Endothelial cell of umbilical vein (primary cell): ENCODE results near the gene TASOR. TPM values are rescaled to one million over a fixed set of nuclear protein-coding genes. Genes with fewer than 3 reads are reported as not detected.

Source experiments
- BruUV-seq: library from RNA; stranded (reverse); fragments of 400-500 nt; replicated peaks from 2 replicates; lab custom pipeline; 2021; lab: Mats Ljungman, UMichigan
- CTCF ChIA-PET: fragments of 300-600, 350-600 bp; sonication (Branson Sonifier 250); formaldehyde crosslinking; loops from one replicate; lab custom pipeline; 2021; ENCODE audit warnings: antibody characterized with exemption, inconsistent platforms; lab: Charles Lee
- POLR2A ChIA-PET: fragments of 300-600, 350-600 bp; sonication (Branson Sonifier 250); formaldehyde crosslinking; loops from one replicate; lab custom pipeline; 2021; ENCODE audit warnings: antibody characterized with exemption, inconsistent platforms; lab: Charles Lee
- DNase-seq: peaks from one replicate; pipeline ENCODE4 v3.0.0-alpha.2; 2011; ENCODE audit warnings: low read depth, low spot score
- FAIRE-seq: peaks from 2 replicates; lab custom pipeline; 2011; peaks lifted over from hg19 to GRCh38; lab: Jason Lieb, UNC
- H2AFZ ChIP-seq: 2 replicates; pipeline ENCODE4 v1.6.0; 2012; ENCODE audit warnings: low read depth, low read length, control low read depth, inconsistent platforms
- H3K27ac ChIP-seq: 2 replicates; pipeline ENCODE4 v1.5.1; 2011; ENCODE audit warnings: low read depth, mild to moderate bottlenecking, control low read depth, low read length, moderate library complexity; ENCODE audit not compliant: insufficient read depth
- H3K27me3 ChIP-seq, 2 experiments: 2 replicates each; pipeline versions ENCODE4 v1.6.0 to v1.6.1; 2011; ENCODE audit warnings: low read length in 2 of 2, mixed read lengths in 1 of 2; ENCODE audit not compliant: control insufficient read depth in 2 of 2, insufficient read depth in 2 of 2
- H3K36me3 ChIP-seq, 2 experiments: 2 replicates in 1 of 2; 3 replicates in 1 of 2; pipeline ENCODE4 v1.5.1; 2011; ENCODE audit warnings: low read length in 2 of 2, mild to moderate bottlenecking in 1 of 2, moderate library complexity in 1 of 2; ENCODE audit not compliant: control insufficient read depth in 2 of 2, insufficient read depth in 2 of 2; ENCODE audit errors: extremely low read depth in 1 of 2
- H3K4me1 ChIP-seq: 3 replicates; pipeline ENCODE4 v1.5.1; 2011; ENCODE audit warnings: mild to moderate bottlenecking, low read length; ENCODE audit not compliant: control insufficient read depth, insufficient read depth; ENCODE audit errors: extremely low read depth
- H3K4me2 ChIP-seq: 2 replicates; pipeline ENCODE4 v1.6.1; 2011; ENCODE audit warnings: low read length, control low read depth, mixed read lengths; ENCODE audit not compliant: insufficient read depth
- H3K4me3 ChIP-seq, 3 experiments: fragments of 200-600 bp in 1 of 3; sonication (generic), shearing (Covaris generic) in 1 of 3; replicated peaks in 1 of 3; 2 replicates each; pipeline ENCODE4 v1.5.1; 2011 to 2016; ENCODE audit warnings: control low read depth in 3 of 3, low read length in 3 of 3, mild to moderate bottlenecking in 2 of 3, inconsistent platforms in 1 of 3, low read depth in 1 of 3, moderate library complexity in 1 of 3; ENCODE audit not compliant: insufficient read depth in 1 of 3
- H3K79me2 ChIP-seq: 2 replicates; pipeline ENCODE4 v1.6.0; 2012; ENCODE audit warnings: low read length, inconsistent platforms; ENCODE audit not compliant: control insufficient read depth, insufficient read depth
- H3K9ac ChIP-seq: replicated peaks from 2 replicates; pipeline ENCODE3; 2011; ENCODE audit warnings: low read length, control low read depth; ENCODE audit not compliant: insufficient read depth; ENCODE audit errors: extremely low read depth
- H3K9me1 ChIP-seq: replicated peaks from 3 replicates; pipeline ENCODE4 v1.6.0; 2011; ENCODE audit warnings: mild to moderate bottlenecking, low read length; ENCODE audit not compliant: control insufficient read depth, insufficient read depth; ENCODE audit errors: extremely low read depth
- H3K9me3 ChIP-seq: replicated peaks from 2 replicates; pipeline ENCODE4 v1.5.1; 2012; ENCODE audit warnings: low read length, inconsistent platforms; ENCODE audit not compliant: control insufficient read depth, insufficient read depth
- H4K20me1 ChIP-seq: replicated peaks from 2 replicates; pipeline ENCODE3; 2011; ENCODE audit warnings: mild to moderate bottlenecking, low read length; ENCODE audit not compliant: control insufficient read depth, insufficient read depth; ENCODE audit errors: extremely low read depth
- CTCF ChIP-seq, 2 donors: IDR thresholded peaks; 1 replicate in 1 of 2; 2 replicates in 1 of 2; pipeline ENCODE4 v1.5.1; 2011; ENCODE audit warnings: low read length in 2 of 2, mild to moderate bottlenecking in 2 of 2, moderate library complexity in 2 of 2, control low read depth in 1 of 2, inconsistent platforms in 1 of 2, low read depth in 1 of 2; ENCODE audit not compliant: insufficient read depth in 1 of 2; ENCODE audit errors: extremely low read depth in 1 of 2
- EZH2 ChIP-seq: IDR thresholded peaks from 2 replicates; pipeline ENCODE4 v1.6.1; 2012; ENCODE audit warnings: borderline replicate concordance, low read depth, mild to moderate bottlenecking, moderate library complexity, low read length, inconsistent platforms; ENCODE audit not compliant: severe bottlenecking
- FOS ChIP-seq: IDR thresholded peaks from 2 replicates; pipeline ENCODE4 v1.6.1; 2011; ENCODE audit warnings: mild to moderate bottlenecking, low read length, moderate library complexity, borderline replicate concordance; ENCODE audit not compliant: insufficient read depth
- GATA2 ChIP-seq: IDR thresholded peaks from 2 replicates; pipeline ENCODE4 v1.7.0; 2011; ENCODE audit warnings: low read depth, mild to moderate bottlenecking, moderate library complexity, mixed read lengths, low read length; ENCODE audit not compliant: insufficient read length, insufficient read depth
- JUN ChIP-seq: IDR thresholded peaks from 2 replicates; pipeline ENCODE4 v1.6.1; 2011; ENCODE audit warnings: borderline replicate concordance, low read depth; ENCODE audit not compliant: insufficient read length, insufficient read depth
- MYC ChIP-seq: IDR thresholded peaks from one replicate; pipeline ENCODE4 v1.6.1; 2011; ENCODE audit warnings: mild to moderate bottlenecking, low read depth, low read length
- POLR2A ChIP-seq: IDR thresholded peaks from 2 replicates; pipeline ENCODE4 v1.6.1; 2012; ENCODE audit warnings: low read depth, mild to moderate bottlenecking, control low read depth, low read length
- POLR2AphosphoS5 ChIP-seq: IDR thresholded peaks from 2 replicates; pipeline ENCODE4 v1.6.1; 2012; ENCODE audit warnings: low read depth, mild to moderate bottlenecking, control low read depth, low read length, moderate library complexity; ENCODE audit not compliant: insufficient read depth
- dilution Hi-C: fragments of 300-500 bp; cut with MboI; formaldehyde crosslinking; loops from one replicate; pipeline ENCODE4 v1.15.0; 2019; ENCODE audit warnings: low sequenced_read_pairs; ENCODE audit not compliant: extremely low pct_ligation_motif_present
- intact Hi-C: fragments of 100-400 bp; cut with micrococcal nuclease; formaldehyde crosslinking; loops from one replicate; pipeline ENCODE4 v1.10.0; 2022
- polyA plus RNA-seq, 4 experiments: library from polyadenylated mRNA; depleted of rRNA in 3 of 4; stranded (reverse) in 3 of 4; unstranded in 1 of 4; fragments of >200 nt; gene quantifications; 2 replicates each; pipeline versions ENCODE4 v1.2.1 to v1.2.3, GENCODE V29; 2011 to 2012; ENCODE audit warnings: missing spikeins in 1 of 4
- total RNA-seq: library from RNA; stranded (reverse); gene quantifications from 2 replicates; pipeline ENCODE4 v1.2.3, GENCODE V29; 2021
- TF ChIP-seq, protein P1 (sequence below): IDR thresholded peaks from 2 replicates; pipeline ENCODE4 v1.6.1; 2011; ENCODE audit not compliant: insufficient read depth, insufficient read length

Gene TASOR
- total and polyA plus RNA-seq, 2 donors (not counting 3 experiments of a cell fraction or from before 2014, with no cell fraction given), result 11.2 to 44.5 TPM

GRCh38 chr3:56681984-56682461 lies 1.0 kb downstream of the TASOR start:
- TF ChIP-seq POLR2A, result no peak
- no peak for TF ChIP-seq POLR2AphosphoS5
- TF ChIP-seq, protein P1, sequence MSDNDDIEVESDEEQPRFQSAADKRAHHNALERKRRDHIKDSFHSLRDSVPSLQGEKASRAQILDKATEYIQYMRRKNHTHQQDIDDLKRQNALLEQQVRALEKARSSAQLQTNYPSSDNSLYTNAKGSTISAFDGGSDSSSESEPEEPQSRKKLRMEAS, result no peak
- no peak for TF ChIP-seq JUN
- no peak for TF ChIP-seq EZH2
- no peak for TF ChIP-seq GATA2
- no peak for TF ChIP-seq FOS
- no peak for TF ChIP-seq CTCF (IDR thresholded peaks at IDR 0.05; ENCODE audit: extremely low read depth in 1 of 2, insufficient read depth in 1 of 2, low read depth in 1 of 2, low read length in 2 of 2)
- no peak for TF ChIP-seq MYC
- DNase-seq (no peak), FAIRE-seq (no peak)
- intact Hi-C loops (loop anchor here (2.0 kb wide), 1 partner anchor 243 kb away; no protein-coding TSS in a partner anchor), dilution Hi-C loops (no loop called here)
- Histone ChIP-seq H3K36me3 (no peaks in the 10 kb centered on the region), H3K79me2 (peaks cover 31% of the 10 kb centered on the region), H3K4me1 (peaks cover 14% of the 10 kb centered on the region), H3K9me1 (no peaks in the 10 kb centered on the region), H3K4me2 (peak overlapping the region; percentile 94), H4K20me1 (no peaks in the 10 kb centered on the region), H3K27me3 (no peaks in the 10 kb centered on the region), H3K27ac (peak overlapping the region; percentile 82), H3K4me3 (peak overlapping the region; percentile 40 to 85 (median 76)), H3K9ac (peak overlapping the region; percentile 84), H2AFZ (peak overlapping the region; percentile 39), H3K9me3 (no peaks in the 10 kb centered on the region)
- POLR2A ChIA-PET, result interaction anchor here (0.7 to 1.1 kb wide), 3 partner anchors 8 to 242 kb away, joined by 3 to 6 read pairs (median 3); no protein-coding TSS in a partner anchor
- BruUV-seq, result no TSS peak
- CTCF ChIA-PET, result interaction anchor here (0.7 to 1.2 kb wide), 5 partner anchors 12 to 307 kb away, joined by 3 to 8 read pairs (median 3); no protein-coding TSS in a partner anchor
